Fibroblast of lung (primary cell): ENCODE data around the gene TBC1D2B.

ENCODE experiments used
- CTCF ChIP-seq, 2 donors: IDR thresholded peaks in 1 of 2; conservative IDR thresholded peaks in 1 of 2; 1 replicate in 1 of 2; 2 replicates in 1 of 2; pipeline ENCODE4 v1.5.1; 2011 to 2012; ENCODE audit warnings: low read length in 2 of 2, control low read depth in 1 of 2, inconsistent platforms in 1 of 2, low read depth in 1 of 2, mild to moderate bottlenecking in 1 of 2
- EZH2 ChIP-seq: IDR thresholded peaks from 2 replicates; pipeline ENCODE4 v1.5.1; 2012; ENCODE audit warnings: low read length, control low read depth, mild to moderate bottlenecking; ENCODE audit errors: missing control alignments

- TF ChIP-seq EZH2, result no peak
- TF ChIP-seq CTCF (conservative IDR thresholded peaks at IDR 0.05 in 1 of 2, IDR thresholded peaks at IDR 0.05 in 1 of 2; ENCODE audit: low read depth in 1 of 2, low read length in 2 of 2), result no peak
These were observed 59.1 kb downstream of the TBC1D2B start for GRCh38 chr15:78018445-78018844.
